ENCODE results near the gene USP49.
"Not testable (repeated sequence)": the region's sequence is repeated elsewhere in the genome, so short reads cannot be mapped to it uniquely, and the experiment has no call there.

USP49 gene

GRCh38 chr6:41779788-41780550, 115.2 kb downstream of the USP49 start, which contains the start of gene FRS3:
Gene FRS3, minus strand, starts transcription at chr6:41779900. Its CDS starts 2,913 bp downstream, at chr6:41776987.
- DNase-seq (ENCODE audit: low read depth, low spot score), result peak; percentile 98

GRCh38 chr6:41779336-41779735, 115.8 kb downstream of the USP49 start:
- no peak for DNase-seq (ENCODE audit: low read depth, low spot score)

- DNase-seq (ENCODE audit: low read depth, low spot score), result no peak
Measured at GRCh38 chr6:41778895-41779294, 116.3 kb downstream of the USP49 start.

GRCh38 chr6:41777551-41778285, 117.5 kb downstream of the USP49 start:
- no peak for DNase-seq (ENCODE audit: low read depth, low spot score)

GRCh38 chr6:41775293-41775882, 119.8 kb downstream of the USP49 start:
- no peak for DNase-seq (ENCODE audit: low read depth, low spot score)

- DNase-seq (ENCODE audit: low read depth, low spot score), result no peak
Measured at GRCh38 chr6:41774841-41775240, 120.3 kb downstream of the USP49 start.

GRCh38 chr6:41771058-41771983, 123.9 kb downstream of the USP49 start:
- no peak for DNase-seq (ENCODE audit: low read depth, low spot score)

GRCh38 chr6:41770381-41771057, 124.7 kb downstream of the USP49 start:
- no peak for DNase-seq (ENCODE audit: low read depth, low spot score)

- no peak for DNase-seq (ENCODE audit: low read depth, low spot score)
Measured at GRCh38 chr6:41769376-41769775, 125.8 kb downstream of the USP49 start.

GRCh38 chr6:41768545-41769308, 126.4 kb downstream of the USP49 start:
- no peak for DNase-seq (ENCODE audit: low read depth, low spot score)

- no peak for DNase-seq (ENCODE audit: low read depth, low spot score)
Measured at GRCh38 chr6:41767112-41767833, 127.9 kb downstream of the USP49 start.

GRCh38 chr6:41766043-41766664, 129.0 kb downstream of the USP49 start:
- not testable (repeated sequence) for DNase-seq (ENCODE audit: low read depth, low spot score)

- no peak for DNase-seq (ENCODE audit: low read depth, low spot score)
Measured at GRCh38 chr6:41763470-41763869, 131.7 kb downstream of the USP49 start.

- no peak for DNase-seq (ENCODE audit: low read depth, low spot score)
Measured at GRCh38 chr6:41759905-41760579, 135.1 kb downstream of the USP49 start.

GRCh38 chr6:41759106-41759904, 135.9 kb downstream of the USP49 start:
- no peak for DNase-seq (ENCODE audit: low read depth, low spot score)

GRCh38 chr6:41758641-41759035, 136.5 kb downstream of the USP49 start:
- DNase-seq (ENCODE audit: low read depth, low spot score), result no peak

GRCh38 chr6:41757931-41758640, 137.1 kb downstream of the USP49 start:
- DNase-seq (ENCODE audit: low read depth, low spot score), result no peak
